ENCODE results near the gene GSN.

GSN gene

DNA sequence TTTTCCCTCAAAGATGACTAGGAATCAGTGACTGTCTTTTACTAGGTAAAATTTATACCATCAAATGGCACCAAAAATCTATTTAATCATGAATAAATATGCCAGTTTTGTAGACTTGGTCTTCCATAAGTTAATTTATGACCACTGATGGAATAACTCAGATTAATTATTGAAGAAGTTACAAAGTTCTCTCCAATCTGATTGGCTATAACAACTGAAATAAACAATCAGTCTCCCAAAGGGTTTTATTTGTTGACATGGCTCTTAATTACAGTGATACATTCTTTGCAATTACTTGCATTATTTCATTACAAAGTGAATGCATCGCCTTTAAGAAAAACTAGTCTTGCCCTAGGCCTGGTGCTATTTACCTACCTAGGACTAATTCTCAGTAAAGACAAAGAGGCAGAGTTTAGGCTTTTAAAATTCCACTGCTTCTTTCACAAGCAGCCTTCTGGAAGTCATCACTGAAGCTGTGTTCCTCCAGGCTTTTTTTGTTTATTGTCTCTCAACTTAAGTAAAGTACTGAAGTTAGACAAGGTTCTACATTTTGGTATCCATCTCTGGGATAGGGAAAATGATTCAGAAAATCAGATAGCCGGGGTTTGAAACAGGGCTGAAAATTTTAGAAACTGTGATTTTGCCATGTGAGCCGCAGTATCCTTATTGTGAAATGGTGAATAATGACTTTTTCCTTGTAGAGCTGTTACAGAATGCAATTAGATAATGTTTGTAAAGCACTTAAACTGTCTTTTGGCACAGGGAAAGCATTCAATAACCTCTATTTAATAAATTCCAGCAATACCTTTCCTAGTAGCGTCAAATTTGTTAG is 99.6 kb downstream of the GSN start:
- H3K4me3 ChIP-seq (ENCODE audit: low read length): peak overlapping the region; percentile 78
- TF ChIP-seq, protein P1, sequence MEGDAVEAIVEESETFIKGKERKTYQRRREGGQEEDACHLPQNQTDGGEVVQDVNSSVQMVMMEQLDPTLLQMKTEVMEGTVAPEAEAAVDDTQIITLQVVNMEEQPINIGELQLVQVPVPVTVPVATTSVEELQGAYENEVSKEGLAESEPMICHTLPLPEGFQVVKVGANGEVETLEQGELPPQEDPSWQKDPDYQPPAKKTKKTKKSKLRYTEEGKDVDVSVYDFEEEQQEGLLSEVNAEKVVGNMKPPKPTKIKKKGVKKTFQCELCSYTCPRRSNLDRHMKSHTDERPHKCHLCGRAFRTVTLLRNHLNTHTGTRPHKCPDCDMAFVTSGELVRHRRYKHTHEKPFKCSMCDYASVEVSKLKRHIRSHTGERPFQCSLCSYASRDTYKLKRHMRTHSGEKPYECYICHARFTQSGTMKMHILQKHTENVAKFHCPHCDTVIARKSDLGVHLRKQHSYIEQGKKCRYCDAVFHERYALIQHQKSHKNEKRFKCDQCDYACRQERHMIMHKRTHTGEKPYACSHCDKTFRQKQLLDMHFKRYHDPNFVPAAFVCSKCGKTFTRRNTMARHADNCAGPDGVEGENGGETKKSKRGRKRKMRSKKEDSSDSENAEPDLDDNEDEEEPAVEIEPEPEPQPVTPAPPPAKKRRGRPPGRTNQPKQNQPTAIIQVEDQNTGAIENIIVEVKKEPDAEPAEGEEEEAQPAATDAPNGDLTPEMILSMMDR (IDR thresholded peaks at IDR 0.05; ENCODE audit: insufficient read depth, low read depth, low read length, missing control alignments): no peak

DNA sequence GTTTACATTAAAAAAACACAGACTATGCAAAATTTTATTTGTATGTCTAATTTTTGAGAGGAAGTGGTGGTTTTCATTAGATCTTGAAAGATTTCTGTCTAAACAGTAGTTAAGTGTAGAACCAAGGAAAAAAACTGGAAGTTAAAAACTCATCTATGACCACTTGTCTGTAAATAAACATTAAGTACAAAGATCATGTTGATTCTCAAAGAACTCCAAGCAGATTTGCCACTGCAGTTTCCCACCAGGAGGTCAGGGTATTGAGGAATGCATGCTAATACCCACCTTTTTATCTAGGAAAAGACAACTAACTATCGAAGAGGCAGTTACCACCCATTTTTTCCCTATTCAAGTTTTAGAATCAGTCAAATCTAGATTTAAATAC is 100.2 kb downstream of the GSN start:
- DNase-seq (ENCODE audit: low read depth): no peak
- TF ChIP-seq, protein P1 (IDR thresholded peaks at IDR 0.05; ENCODE audit: insufficient read depth, low read depth, low read length, missing control alignments): no peak
- peak overlapping the region; percentile 78 for H3K4me3 ChIP-seq (ENCODE audit: low read length)

More for the DNA sequence above, 99.6 kb downstream of the GSN start:
- no peak for DNase-seq (ENCODE audit: low read depth)

DNA sequence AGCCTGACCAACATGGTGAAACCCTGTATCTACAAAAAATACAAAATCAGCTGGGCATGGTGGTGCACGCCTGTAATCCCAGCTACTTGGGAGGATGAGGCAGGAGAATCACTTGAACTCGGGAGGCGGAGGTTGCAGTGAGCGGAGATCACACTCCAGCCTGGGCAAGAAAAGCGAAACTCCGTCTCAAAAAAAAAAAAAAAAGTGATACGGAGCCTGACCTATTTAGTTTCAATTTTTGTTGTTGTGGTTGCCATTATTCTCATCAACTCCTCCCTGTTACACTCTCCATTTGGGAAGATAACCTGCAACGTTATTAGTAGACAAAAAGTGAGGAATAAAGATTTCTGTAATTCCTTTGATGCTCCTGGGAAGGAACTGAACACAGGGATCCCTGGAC is 100.8 kb downstream of the GSN start:
- TF ChIP-seq, protein P1 (IDR thresholded peaks at IDR 0.05; ENCODE audit: insufficient read depth, low read depth, low read length, missing control alignments): no peak
- peak overlapping the region; percentile 78 for H3K4me3 ChIP-seq (ENCODE audit: low read length)
- DNase-seq (ENCODE audit: low read depth): no peak

DNA sequence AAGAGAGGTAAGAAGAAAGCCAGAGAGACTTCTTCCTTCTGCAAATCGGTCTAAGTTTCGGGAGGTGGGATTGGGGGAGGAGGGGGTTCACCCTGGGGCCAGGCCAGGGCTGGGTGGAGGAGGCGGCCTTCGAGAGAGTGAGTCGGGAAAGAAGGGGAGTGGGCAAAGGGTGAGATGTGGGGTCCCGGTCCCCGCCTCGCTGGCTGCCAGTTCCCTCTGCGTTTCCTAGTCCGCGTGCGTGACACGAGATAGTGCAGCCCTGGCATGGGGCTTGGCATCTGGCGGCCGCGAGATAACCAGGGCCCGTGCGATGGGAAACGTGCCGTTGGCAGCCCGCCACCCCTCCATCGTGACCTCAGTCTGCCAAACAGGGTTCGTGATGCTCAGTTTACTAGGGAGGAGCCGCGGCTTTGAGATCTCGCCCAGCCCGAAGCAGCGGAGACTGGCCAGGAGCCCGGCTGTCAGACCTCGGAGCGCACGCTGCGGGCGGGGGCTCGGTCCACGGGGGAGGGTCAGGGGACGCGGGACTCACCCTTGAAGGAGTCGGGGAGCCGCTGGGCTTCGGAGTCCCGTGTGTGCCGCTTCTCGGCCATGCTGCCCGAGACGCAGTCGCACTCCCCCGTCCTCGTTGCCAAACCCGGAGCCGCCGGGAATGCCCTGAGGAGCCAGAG is 101.8 kb downstream of the GSN start, which contains the start of gene STOM:
STOM (minus strand) TSS at position 656 of the 671 bp plus-strand sequence; CDS start at position 593, 63 bp downstream.
- peak within 1 kb of the TSS; percentile 78 for H3K4me3 ChIP-seq (ENCODE audit: low read length)
- peak; percentile 69 for DNase-seq (ENCODE audit: low read depth)
- TF ChIP-seq, protein P1 (IDR thresholded peaks at IDR 0.05; ENCODE audit: insufficient read depth, low read depth, low read length, missing control alignments): no peak

DNA sequence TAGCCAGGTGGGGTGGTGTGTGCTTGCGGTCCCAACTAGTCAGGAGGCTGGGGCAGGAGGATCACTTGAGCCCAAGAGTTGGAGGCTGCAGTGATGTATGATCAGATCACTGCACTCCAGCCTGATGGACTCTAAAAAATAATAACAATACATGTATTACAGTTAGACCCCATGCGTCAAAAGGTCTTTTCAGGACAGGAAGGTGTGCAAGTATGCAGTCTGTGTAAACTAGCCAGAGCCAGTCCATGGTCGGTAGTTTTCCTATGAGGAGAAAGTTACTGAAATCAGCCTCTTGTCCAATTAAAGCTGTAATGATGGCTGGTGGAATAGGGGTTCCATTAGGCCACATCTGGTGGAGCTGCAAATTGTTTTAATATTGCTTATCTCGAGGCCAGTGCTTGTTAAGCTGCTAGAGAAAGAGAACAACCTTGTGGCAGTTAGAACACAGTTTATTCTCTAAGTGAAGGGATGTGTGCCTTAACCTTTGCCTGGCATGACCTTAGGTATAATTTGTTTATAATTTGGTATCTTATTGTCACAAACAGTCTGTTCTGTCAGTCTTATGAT is 103.6 kb downstream of the GSN start:
- no peak for DNase-seq (ENCODE audit: low read depth)
- TF ChIP-seq, protein P1 (IDR thresholded peaks at IDR 0.05; ENCODE audit: insufficient read depth, low read depth, low read length, missing control alignments): no peak
- H3K4me3 ChIP-seq (ENCODE audit: low read length): no peak overlapping the region

DNA sequence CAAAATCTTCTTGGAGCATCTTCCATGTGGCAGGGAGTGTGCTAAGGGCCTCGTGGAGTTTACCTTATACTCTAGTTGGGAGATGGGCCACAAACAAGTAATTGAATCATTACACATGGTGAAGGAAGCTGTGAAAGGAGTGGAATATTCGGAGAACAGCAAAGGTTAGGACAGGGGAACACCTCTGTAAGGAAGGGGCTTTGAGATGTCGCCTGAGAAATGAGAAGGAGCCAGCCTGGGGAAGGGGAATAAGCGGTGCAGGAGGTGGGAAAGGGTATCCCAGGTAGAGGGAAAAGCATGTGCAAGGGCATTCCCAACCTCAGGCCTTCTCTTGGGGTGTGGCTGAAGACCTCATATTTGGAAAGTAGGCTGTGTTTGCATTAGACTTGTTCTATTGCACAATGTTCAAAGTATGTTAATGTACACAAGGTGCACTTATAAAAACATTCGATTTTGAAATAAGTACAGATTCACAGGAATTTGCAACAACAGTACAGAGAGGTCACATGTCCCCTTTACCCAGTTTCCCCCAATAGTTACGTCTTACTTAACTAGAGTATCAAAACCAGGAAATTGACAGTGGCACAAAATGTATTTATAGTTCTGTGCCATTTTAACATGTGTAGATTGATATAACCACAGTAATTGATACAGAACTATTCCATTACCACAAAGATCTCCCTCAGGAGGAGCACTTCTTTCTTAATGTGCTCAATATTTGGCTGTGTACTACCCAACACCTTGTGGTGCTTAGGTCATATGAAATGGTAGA is 104.5 kb downstream of the GSN start:
- peak; percentile 79 for DNase-seq (ENCODE audit: low read depth)
- H3K4me3 ChIP-seq (ENCODE audit: low read length): no peak overlapping the region
- TF ChIP-seq, protein P1 (IDR thresholded peaks at IDR 0.05; ENCODE audit: insufficient read depth, low read depth, low read length, missing control alignments): no peak
